ENCODE results near the gene CABS1. TPM values are rescaled to one million over a fixed set of nuclear protein-coding genes. Genes with fewer than 3 reads are reported as not detected.

Gene CABS1
- total RNA-seq, 1 donor from 2014 or later = not detected

GRCh38 chr4:70300215-70300614, 34.6 kb upstream of the CABS1 start:
- no peak overlapping the region for H3K27ac Mint-ChIP-seq (ENCODE audit: unreplicated experiment)
- no peaks in the 10 kb centered on the region for H4K20me1 ChIP-seq (ENCODE audit: insufficient read depth, low read length)
- no peaks in the 10 kb centered on the region for H3K36me3 ChIP-seq (ENCODE audit: insufficient read depth, low read length)
- no peak overlapping the region for H3K4me3 ChIP-seq (ENCODE audit: insufficient read depth, low read depth, low read length)
- no peaks in the 10 kb centered on the region for H3K4me1 ChIP-seq (ENCODE audit: insufficient read depth, low read length)
- no peaks in the 10 kb centered on the region for H3K27me3 ChIP-seq (ENCODE audit: insufficient read depth, low read length)
- no peak overlapping the region for H3K4me3 Mint-ChIP-seq (ENCODE audit: unreplicated experiment)
- no peaks in the 10 kb centered on the region for H3K36me3 Mint-ChIP-seq (ENCODE audit: low read depth, unreplicated experiment)
- no peak overlapping the region for H3K4me2 ChIP-seq (ENCODE audit: low read length)
- no peak overlapping the region for H2AFZ ChIP-seq (ENCODE audit: low read depth, low read length)
- DNase-seq (ENCODE audit: low read depth) (no peak), FAIRE-seq (no peak)
- no peak overlapping the region for H3K9ac ChIP-seq (ENCODE audit: low read length)
- TF ChIP-seq CTCF (IDR thresholded peaks at IDR 0.05; ENCODE audit: insufficient read depth, low read depth, low read length) = no peak
- no peak for TF ChIP-seq EZH2 (IDR thresholded peaks at IDR 0.05; ENCODE audit: insufficient read depth, low read length)
- no peaks in the 10 kb centered on the region for H3K4me1 Mint-ChIP-seq (ENCODE audit: low read depth, unreplicated experiment)
- H3K27me3 Mint-ChIP-seq (ENCODE audit: low read depth, unreplicated experiment) = peaks cover 2% of the 10 kb centered on the region
- H3K9me3 Mint-ChIP-seq (ENCODE audit: unreplicated experiment) = no peaks in the 10 kb centered on the region
- H3K9me3 ChIP-seq (ENCODE audit: insufficient read depth, low read depth, low read length) = peaks cover 6% of the 10 kb centered on the region
- H3K27ac ChIP-seq (ENCODE audit: low read depth, low read length) = no peak overlapping the region
- H3K79me2 ChIP-seq (ENCODE audit: insufficient read depth, low read length) = no peaks in the 10 kb centered on the region

- H3K4me3 ChIP-seq (ENCODE audit: insufficient read depth, low read depth, low read length) = no peak overlapping the region
- FAIRE-seq (no peak), DNase-seq (ENCODE audit: low read depth) (no peak)
- H2AFZ ChIP-seq (ENCODE audit: low read depth, low read length) = no peak overlapping the region
- peaks cover 6% of the 10 kb centered on the region for H3K9me3 ChIP-seq (ENCODE audit: insufficient read depth, low read depth, low read length)
- Mint-ChIP-seq H3K9me3 (ENCODE audit: unreplicated experiment) (no peaks in the 10 kb centered on the region), H3K4me1 (ENCODE audit: low read depth, unreplicated experiment) (no peaks in the 10 kb centered on the region), H3K4me3 (ENCODE audit: unreplicated experiment) (no peak overlapping the region), H3K27ac (ENCODE audit: unreplicated experiment) (no peak overlapping the region), H3K36me3 (ENCODE audit: low read depth, unreplicated experiment) (no peaks in the 10 kb centered on the region), H3K27me3 (ENCODE audit: low read depth, unreplicated experiment) (peaks cover 2% of the 10 kb centered on the region)
- H3K27me3 ChIP-seq (ENCODE audit: insufficient read depth, low read length) = no peaks in the 10 kb centered on the region
- TF ChIP-seq EZH2 (IDR thresholded peaks at IDR 0.05; ENCODE audit: insufficient read depth, low read length) (no peak), CTCF (IDR thresholded peaks at IDR 0.05; ENCODE audit: insufficient read depth, low read depth, low read length) (no peak)
- H4K20me1 ChIP-seq (ENCODE audit: insufficient read depth, low read length) = no peaks in the 10 kb centered on the region
- no peaks in the 10 kb centered on the region for H3K79me2 ChIP-seq (ENCODE audit: insufficient read depth, low read length)
- H3K4me1 ChIP-seq (ENCODE audit: insufficient read depth, low read length) = no peaks in the 10 kb centered on the region
- no peak overlapping the region for H3K4me2 ChIP-seq (ENCODE audit: low read length)
- H3K9ac ChIP-seq (ENCODE audit: low read length) = no peak overlapping the region
- no peak overlapping the region for H3K27ac ChIP-seq (ENCODE audit: low read depth, low read length)
- no peaks in the 10 kb centered on the region for H3K36me3 ChIP-seq (ENCODE audit: insufficient read depth, low read length)
Measured at GRCh38 chr4:70303090-70303489, 31.7 kb upstream of the CABS1 start.

- H3K27ac Mint-ChIP-seq (ENCODE audit: unreplicated experiment) = no peak overlapping the region
- no peak for FAIRE-seq
- no peaks in the 10 kb centered on the region for H3K9me3 Mint-ChIP-seq (ENCODE audit: unreplicated experiment)
- Histone ChIP-seq H3K79me2 (ENCODE audit: insufficient read depth, low read length) (no peaks in the 10 kb centered on the region), H3K27ac (ENCODE audit: low read depth, low read length) (no peak overlapping the region), H3K4me3 (ENCODE audit: insufficient read depth, low read depth, low read length) (no peak overlapping the region), H3K27me3 (ENCODE audit: insufficient read depth, low read length) (no peaks in the 10 kb centered on the region), H3K9ac (ENCODE audit: low read length) (no peak overlapping the region), H3K36me3 (ENCODE audit: insufficient read depth, low read length) (no peaks in the 10 kb centered on the region), H3K4me1 (ENCODE audit: insufficient read depth, low read length) (no peaks in the 10 kb centered on the region), H4K20me1 (ENCODE audit: insufficient read depth, low read length) (no peaks in the 10 kb centered on the region), H3K4me2 (ENCODE audit: low read length) (no peak overlapping the region), H2AFZ (ENCODE audit: low read depth, low read length) (no peak overlapping the region), H3K9me3 (ENCODE audit: insufficient read depth, low read depth, low read length) (peaks cover 2% of the 10 kb centered on the region)
- no peaks in the 10 kb centered on the region for H3K4me1 Mint-ChIP-seq (ENCODE audit: low read depth, unreplicated experiment)
- no peaks in the 10 kb centered on the region for H3K36me3 Mint-ChIP-seq (ENCODE audit: low read depth, unreplicated experiment)
- TF ChIP-seq EZH2 (IDR thresholded peaks at IDR 0.05; ENCODE audit: insufficient read depth, low read length) = no peak
- no peak for TF ChIP-seq CTCF (IDR thresholded peaks at IDR 0.05; ENCODE audit: insufficient read depth, low read depth, low read length)
- no peaks in the 10 kb centered on the region for H3K27me3 Mint-ChIP-seq (ENCODE audit: low read depth, unreplicated experiment)
- no peak overlapping the region for H3K4me3 Mint-ChIP-seq (ENCODE audit: unreplicated experiment)
- DNase-seq (ENCODE audit: low read depth) = no peak
Measured at GRCh38 chr4:70305601-70306000, 29.2 kb upstream of the CABS1 start.

Data from astrocyte (in vitro differentiated cells and primary cell).